Fibroblast of pulmonary artery (primary cell): ENCODE results near the gene SIPA1.
A peak's percentile ranks its signal among the peaks of the same experiment; 100 is the strongest.

ENCODE experiments used
- DNase-seq: peaks from one replicate; pipeline ENCODE4 v3.0.0-alpha.2; 2010; ENCODE audit warnings: low read depth
- H3K4me3 ChIP-seq: replicated peaks from 2 replicates; pipeline ENCODE4 v1.5.1; 2011; ENCODE audit warnings: low read depth, mild to moderate bottlenecking, control low read depth, low read length, moderate library complexity
- CTCF ChIP-seq: IDR thresholded peaks from 2 replicates; pipeline ENCODE4 v1.5.1; 2011; ENCODE audit warnings: mild to moderate bottlenecking, control low read depth, low read length, inconsistent platforms; ENCODE audit errors: missing control alignments

Gene SIPA1

GRCh38 chr11:65646958-65647701 lies 9.2 kb downstream of the SIPA1 start:
- peak; percentile 24 for DNase-seq
- H3K4me3 ChIP-seq, result peak overlapping the region; percentile 22
- TF ChIP-seq CTCF, result no peak

- H3K4me3 ChIP-seq, result no peak overlapping the region
- no peak for TF ChIP-seq CTCF
- DNase-seq, result no peak
Observed at GRCh38 chr11:65648997-65649493, 11.1 kb downstream of the SIPA1 start.

- no peak for DNase-seq
- TF ChIP-seq CTCF, result no peak
- no peak overlapping the region for H3K4me3 ChIP-seq
Observed at GRCh38 chr11:65649656-65650546, 12.0 kb downstream of the SIPA1 start.

- no peak overlapping the region for H3K4me3 ChIP-seq
- DNase-seq, result no peak
- no peak for TF ChIP-seq CTCF
Observed at GRCh38 chr11:65650547-65651338, 12.8 kb downstream of the SIPA1 start.

- no peak for TF ChIP-seq CTCF
- no peak for DNase-seq
- no peak overlapping the region for H3K4me3 ChIP-seq
Observed at GRCh38 chr11:65651339-65651588, 13.4 kb downstream of the SIPA1 start.

- H3K4me3 ChIP-seq, result peak overlapping the region; percentile 59
- TF ChIP-seq CTCF, result no peak
- peak; percentile 43 for DNase-seq
Observed at GRCh38 chr11:65651589-65652510, 13.9 kb downstream of the SIPA1 start.
